ENCODE measurements around the gene DDX10.

GRCh38 chr11:108963118-108963517, 298.2 kb downstream of the DDX10 start:
- no peak for TF ChIP-seq CTCF (IDR thresholded peaks at IDR 0.05 in 8 of 11, conservative IDR thresholded peaks at IDR 0.05 in 3 of 11)
- TF ChIP-seq POLR2A (IDR thresholded peaks at IDR 0.05), result no peak

Measured in spleen (tissue), 7 donors.